GM18519 (cell line): Measurements from ENCODE around the gene OR10V1.
A peak's percentile ranks its signal among the peaks of the same experiment; 100 is the strongest.

Experiments
- ATAC-seq: cut with Tn5 transposase; IDR thresholded peaks from one replicate; pipeline ENCODE4 v1.9.1; 2021; ENCODE audit warnings: mild to moderate bottlenecking, moderate library complexity; ENCODE audit not compliant: unreplicated experiment, low FRiP score

The OR10V1 gene

DNA sequence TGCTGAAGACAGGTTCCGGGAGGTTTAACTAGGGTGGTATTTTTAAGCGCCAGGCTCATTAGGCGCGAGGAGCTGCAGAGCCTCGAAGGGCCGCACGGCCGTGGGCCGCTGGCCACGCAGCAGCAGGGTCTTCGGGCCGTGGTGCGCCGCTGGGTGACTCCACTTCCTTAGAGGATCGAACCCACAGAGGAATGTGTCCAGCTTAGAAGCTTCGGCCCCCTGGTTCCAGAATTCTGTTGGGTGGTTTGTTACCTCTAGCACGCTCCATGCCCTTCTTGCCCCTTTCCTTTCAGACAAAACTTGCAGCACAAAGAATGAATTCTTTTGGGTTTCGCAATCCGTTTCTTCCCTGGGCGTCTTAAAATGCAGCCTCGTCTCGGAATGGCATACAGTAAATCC lies 44.0 kb downstream of the OR10V1 start:
- ATAC-seq = no peak

DNA sequence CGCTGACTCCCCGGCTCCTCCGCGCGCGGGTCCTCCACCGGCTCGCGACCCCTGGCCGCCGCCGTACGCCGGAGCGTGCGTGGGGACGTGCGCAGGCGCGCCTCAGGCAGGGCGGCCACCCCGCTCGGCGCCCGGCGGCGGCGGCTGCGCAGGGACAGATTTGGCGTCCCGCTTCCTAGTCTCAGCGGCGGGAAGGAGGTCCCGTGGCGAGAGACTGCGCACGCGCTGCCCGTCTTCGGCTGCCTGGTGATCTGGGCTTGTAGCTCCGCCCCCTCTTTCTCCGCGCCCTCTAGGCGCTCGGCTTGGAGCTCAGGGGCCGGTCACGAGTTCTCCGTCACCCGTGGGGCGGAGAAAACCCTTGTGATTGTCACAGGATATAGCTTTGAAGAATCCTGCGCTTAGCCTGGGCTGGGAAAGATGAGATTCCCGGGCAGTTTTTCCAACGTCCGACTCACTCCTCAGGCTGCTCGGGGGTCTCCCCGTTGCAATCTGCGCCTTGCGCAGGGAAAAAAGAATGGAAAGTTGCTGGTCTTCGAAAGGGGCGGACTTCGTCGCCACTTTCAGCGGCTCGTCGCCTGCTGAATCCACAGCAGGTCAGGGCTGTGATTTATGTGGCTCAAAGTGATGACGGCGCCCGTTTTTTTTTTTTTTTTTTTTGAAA lies 44.6 kb downstream of the OR10V1 start, which contains the start of gene PATL1:
Gene PATL1, minus strand, starts transcription at position 88 of the 661 bp plus-strand sequence. CDS start 142 bp downstream, outside the sequence.
- ATAC-seq = peak; percentile 90

DNA sequence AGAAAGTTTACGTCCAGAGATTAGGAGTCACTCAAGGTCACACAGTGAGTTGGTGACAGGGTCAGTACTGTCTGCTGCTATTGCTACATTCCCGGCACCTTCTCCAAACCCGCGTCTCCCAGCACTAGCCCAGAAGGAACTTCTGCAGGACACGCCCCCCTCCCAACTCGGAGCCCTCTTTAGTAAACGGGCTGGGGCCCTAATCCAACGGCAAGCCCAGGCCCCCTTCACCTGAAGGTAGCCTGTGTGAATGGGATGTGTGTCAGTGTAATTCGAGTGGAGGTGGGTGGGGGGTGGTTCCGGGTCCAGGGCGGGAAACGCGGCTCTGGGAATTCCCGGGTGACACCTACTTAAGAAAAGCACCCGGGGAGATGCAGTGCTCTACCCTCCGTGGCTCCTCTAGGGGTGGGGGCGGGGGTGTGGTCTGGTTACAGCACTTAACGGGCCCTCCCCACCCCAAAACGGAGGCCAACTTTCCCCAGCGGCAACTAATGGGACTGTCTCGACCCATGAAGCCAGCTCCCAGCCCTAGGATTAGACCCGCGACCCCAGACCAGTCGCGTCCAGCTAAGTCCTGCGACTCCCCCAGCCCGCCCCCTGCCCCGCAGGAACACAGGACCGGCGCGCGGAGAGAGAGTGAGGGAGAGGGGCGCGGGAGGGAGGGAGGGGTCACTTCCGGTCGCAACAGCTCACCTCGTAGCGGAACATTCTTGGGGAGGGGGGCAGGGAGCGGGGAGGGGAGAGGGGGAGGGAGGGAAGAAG lies 45.3 kb downstream of the OR10V1 start:
- ATAC-seq = no peak

DNA sequence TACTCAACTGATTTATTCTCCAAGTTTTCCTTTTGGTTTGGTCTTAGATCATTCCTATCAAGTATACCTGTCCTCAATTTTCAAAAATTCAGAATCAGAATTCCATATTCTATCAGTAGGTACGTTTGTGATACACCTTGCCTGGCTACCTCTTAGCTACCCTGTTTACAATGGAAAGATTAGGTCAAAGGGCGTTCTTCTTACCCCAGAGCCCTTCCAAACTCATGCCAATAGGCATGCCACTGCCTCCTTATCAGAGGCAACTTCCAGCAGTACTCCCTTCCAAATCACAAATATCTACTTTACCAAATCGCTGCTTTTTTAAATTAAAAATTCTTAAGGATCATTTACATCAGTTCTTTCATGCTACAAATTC lies 45.8 kb downstream of the OR10V1 start:
- ATAC-seq = no peak

DNA sequence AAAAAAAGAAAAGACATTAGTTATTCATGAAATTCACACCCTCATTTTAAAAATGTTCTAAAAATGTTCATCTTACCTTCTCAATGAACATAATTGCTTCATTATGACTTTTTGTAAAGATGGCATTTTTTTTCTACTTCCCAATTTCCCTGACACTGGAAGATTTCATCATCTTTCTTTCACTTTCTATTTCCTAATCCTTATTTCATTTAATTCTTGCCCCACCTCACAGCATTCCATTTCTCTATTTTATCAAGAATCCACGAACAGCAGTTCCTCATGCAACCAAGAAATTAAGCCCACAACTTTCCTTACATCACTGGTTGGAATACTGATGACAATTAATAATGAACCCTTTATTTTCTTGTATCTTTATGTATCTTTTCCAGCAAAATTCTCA lies 46.7 kb downstream of the OR10V1 start:
- ATAC-seq = no peak
